ENCODE data around the gene SNTG2. TPM values are rescaled to one million over a fixed set of nuclear protein-coding genes. Genes with fewer than 3 reads are reported as not detected.

Gene SNTG2
- total and polyA plus RNA-seq, 7 experiments from 2014 or later = 0.26 to 4.9 (median 3.1) TPM; not detected in 2

GRCh38 chr2:1033069-1033468 is 82.4 kb downstream of the SNTG2 start:
- Histone ChIP-seq H3K4me1 (ENCODE audit: control insufficient read depth in 2 of 2, insufficient read depth in 2 of 2, low read length in 2 of 2) (peaks cover 0 to 6% of the 10 kb centered on the region in 2 donors), H3K27me3 (ENCODE audit: control insufficient read depth in 2 of 2, insufficient read depth in 2 of 2, low read length in 2 of 2) (no peaks in the 10 kb centered on the region), H3K27ac (ENCODE audit: low read depth, low read length) (no peak overlapping the region), H3K36me3 (ENCODE audit: control insufficient read depth in 2 of 3, insufficient read depth in 3 of 3, low read length in 3 of 3) (no peaks in the 10 kb centered on the region), H3K4me3 (ENCODE audit: low read length) (no peak overlapping the region), H3K9me3 (ENCODE audit: control insufficient read depth in 2 of 3, low read length in 3 of 3) (no peaks in the 10 kb centered on the region)
- Mint-ChIP-seq H3K9me3 (peaks cover 0 to 6% (median 0%) of the 10 kb centered on the region in 11 donors), H3K4me3 (no peak overlapping the region), H3K36me3 (no peaks in the 10 kb centered on the region), H3K4me1 (no peaks in the 10 kb centered on the region), H3K27me3 (peaks cover 0 to 13% (median 0%) of the 10 kb centered on the region in 5 donors), H3K27ac (no peak overlapping the region)
- POLR2A ChIA-PET = no interaction called here
- intact Hi-C loops (cut with micrococcal nuclease) = no loop called here
- no peak for ATAC-seq
- CTCF ChIA-PET = no interaction called here
- no peak for DNase-seq

GRCh38 chr2:1037066-1037465 is 86.4 kb downstream of the SNTG2 start:
- Mint-ChIP-seq H3K27ac (no peak overlapping the region), H3K4me1 (peaks cover 0 to 4% (median 0%) of the 10 kb centered on the region in 7 donors), H3K9me3 (peaks cover 0 to 4% (median 0%) of the 10 kb centered on the region in 11 donors), H3K27me3 (peaks cover 0 to 13% (median 0%) of the 10 kb centered on the region in 5 donors), H3K36me3 (no peaks in the 10 kb centered on the region), H3K4me3 (no peak overlapping the region)
- Histone ChIP-seq H3K4me1 (ENCODE audit: control insufficient read depth in 2 of 2, insufficient read depth in 2 of 2, low read length in 2 of 2) (peaks cover 0 to 6% of the 10 kb centered on the region in 2 donors), H3K4me3 (ENCODE audit: low read length) (no peak overlapping the region), H3K27ac (ENCODE audit: low read depth, low read length) (no peak overlapping the region), H3K9me3 (ENCODE audit: control insufficient read depth in 2 of 3, low read length in 3 of 3) (no peaks in the 10 kb centered on the region), H3K27me3 (ENCODE audit: control insufficient read depth in 2 of 2, insufficient read depth in 2 of 2, low read length in 2 of 2) (no peaks in the 10 kb centered on the region), H3K36me3 (ENCODE audit: control insufficient read depth in 2 of 3, insufficient read depth in 3 of 3, low read length in 3 of 3) (no peaks in the 10 kb centered on the region)
- no peak for DNase-seq
- POLR2A ChIA-PET = interaction anchor here (0.6 kb wide), 1 partner anchor 250 kb away, joined by 3 read pairs; no protein-coding TSS in a partner anchor
- intact Hi-C loops (cut with micrococcal nuclease) = no loop called here
- no peak for ATAC-seq
- CTCF ChIA-PET = no interaction called here

DNA sequence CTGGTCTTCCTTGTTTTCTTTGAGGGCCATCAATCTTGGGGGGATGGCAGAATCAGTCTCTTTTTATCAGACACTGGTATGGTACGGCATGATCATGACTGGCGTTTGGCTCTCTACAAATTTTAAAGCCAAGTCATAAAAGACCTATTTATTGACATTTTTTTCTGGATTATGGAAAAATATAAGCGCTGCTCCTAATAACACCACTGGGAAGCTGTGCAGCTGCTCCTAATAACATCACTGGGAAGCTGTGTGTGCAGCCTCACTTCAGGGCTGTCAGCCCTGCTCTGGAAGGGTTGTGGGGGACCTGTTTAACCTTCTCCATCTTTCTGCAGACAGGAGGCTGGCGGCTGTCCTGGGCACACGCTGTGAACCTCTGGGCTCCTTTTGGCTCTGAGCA is 88.9 kb downstream of the SNTG2 start:
- Histone ChIP-seq H3K36me3 (ENCODE audit: control insufficient read depth in 2 of 3, insufficient read depth in 3 of 3, low read length in 3 of 3) (no peaks in the 10 kb centered on the region), H3K27ac (ENCODE audit: low read depth, low read length) (no peak overlapping the region), H3K27me3 (ENCODE audit: control insufficient read depth in 2 of 2, insufficient read depth in 2 of 2, low read length in 2 of 2) (no peaks in the 10 kb centered on the region), H3K4me1 (ENCODE audit: control insufficient read depth in 2 of 2, insufficient read depth in 2 of 2, low read length in 2 of 2) (no peaks in the 10 kb centered on the region), H3K4me3 (ENCODE audit: low read length) (no peak overlapping the region), H3K9me3 (ENCODE audit: control insufficient read depth in 2 of 3, low read length in 3 of 3) (no peaks in the 10 kb centered on the region)
- intact Hi-C loops (cut with micrococcal nuclease) = no loop called here
- DNase-seq (no peak), ATAC-seq (no peak)
- Mint-ChIP-seq H3K4me1 (peaks cover 0 to 4% (median 0%) of the 10 kb centered on the region in 7 donors), H3K27me3 (peaks cover 0 to 13% (median 2%) of the 10 kb centered on the region in 5 donors), H3K36me3 (peaks cover 0 to 4% (median 0%) of the 10 kb centered on the region in 5 donors), H3K4me3 (no peak overlapping the region), H3K27ac (no peak overlapping the region), H3K9me3 (peaks cover 0 to 16% (median 4%) of the 10 kb centered on the region in 11 donors)
- ChIA-PET CTCF (no interaction called here), POLR2A (no interaction called here)

DNA sequence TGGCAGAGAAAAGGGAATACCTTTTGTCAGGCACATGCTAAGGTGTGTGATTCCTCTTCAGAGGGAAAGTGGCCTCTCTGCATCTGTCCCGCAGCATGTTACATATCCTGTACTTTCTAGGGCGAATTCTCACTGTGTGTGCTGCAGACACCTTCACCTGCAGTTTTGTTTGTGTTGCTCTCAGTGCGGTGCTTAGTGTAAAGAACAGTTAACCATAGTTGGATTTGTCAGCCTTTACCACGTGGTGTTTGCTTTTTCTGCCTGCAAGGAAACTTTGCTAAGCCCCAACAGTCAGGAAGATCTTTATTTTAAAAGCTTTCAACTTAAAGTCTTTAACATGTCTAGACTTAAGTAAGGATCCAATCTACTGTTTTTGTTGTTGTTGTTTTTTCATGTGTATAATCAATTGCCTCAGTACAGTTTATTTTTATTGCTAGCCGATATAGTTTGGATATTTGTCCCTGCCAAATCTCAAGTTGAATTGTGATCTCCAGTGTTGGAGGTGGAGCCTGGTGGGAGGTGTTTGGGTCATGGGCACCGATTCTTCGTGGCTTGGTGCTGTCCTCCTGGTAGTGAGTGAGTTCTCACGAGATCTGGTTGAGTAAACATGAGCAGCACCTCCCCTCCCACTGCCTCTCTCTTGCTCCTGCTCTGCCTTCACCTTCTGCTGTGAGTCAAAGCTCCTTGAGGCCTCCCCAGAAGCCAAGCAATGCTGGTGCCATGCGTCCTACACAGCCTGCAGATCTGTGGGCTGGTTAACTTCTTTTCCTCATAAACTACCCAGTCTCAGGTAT is 90.6 kb downstream of the SNTG2 start:
- Mint-ChIP-seq H3K4me1 (peaks cover 0 to 4% (median 0%) of the 10 kb centered on the region in 7 donors), H3K27me3 (peaks cover 0 to 13% (median 0%) of the 10 kb centered on the region in 5 donors), H3K9me3 (peaks cover 0 to 19% (median 5%) of the 10 kb centered on the region in 11 donors), H3K4me3 (no peak overlapping the region), H3K27ac (peak overlapping the region in 1 of 9 donors; percentile 32), H3K36me3 (peaks cover 0 to 4% (median 0%) of the 10 kb centered on the region in 5 donors)
- CTCF ChIA-PET = no interaction called here
- POLR2A ChIA-PET = no interaction called here
- ATAC-seq (no peak), DNase-seq (no peak)
- Histone ChIP-seq H3K27ac (ENCODE audit: low read depth, low read length) (no peak overlapping the region), H3K4me3 (ENCODE audit: low read length) (no peak overlapping the region), H3K27me3 (ENCODE audit: control insufficient read depth in 2 of 2, insufficient read depth in 2 of 2, low read length in 2 of 2) (no peaks in the 10 kb centered on the region), H3K4me1 (ENCODE audit: control insufficient read depth in 2 of 2, insufficient read depth in 2 of 2, low read length in 2 of 2) (no peaks in the 10 kb centered on the region), H3K9me3 (ENCODE audit: control insufficient read depth in 2 of 3, low read length in 3 of 3) (no peaks in the 10 kb centered on the region), H3K36me3 (ENCODE audit: control insufficient read depth in 2 of 3, insufficient read depth in 3 of 3, low read length in 3 of 3) (no peaks in the 10 kb centered on the region)
- intact Hi-C loops (cut with micrococcal nuclease) = no loop called here

- intact Hi-C loops (cut with micrococcal nuclease) = no loop called here
- DNase-seq (no peak), ATAC-seq (no peak)
- POLR2A ChIA-PET = no interaction called here
- H3K27ac Mint-ChIP-seq = no peak overlapping the region
- peaks cover 0 to 7% (median 0%) of the 10 kb centered on the region in 5 donors for H3K27me3 Mint-ChIP-seq
- peaks cover 0 to 4% (median 0%) of the 10 kb centered on the region in 5 donors for H3K36me3 Mint-ChIP-seq
- no peak overlapping the region for H3K4me3 Mint-ChIP-seq
- no peak overlapping the region for H3K4me3 ChIP-seq (ENCODE audit: low read length)
- H3K27me3 ChIP-seq (ENCODE audit: control insufficient read depth in 2 of 2, insufficient read depth in 2 of 2, low read length in 2 of 2) = no peaks in the 10 kb centered on the region
- H3K4me1 Mint-ChIP-seq = no peaks in the 10 kb centered on the region
- no peaks in the 10 kb centered on the region for H3K9me3 ChIP-seq (ENCODE audit: control insufficient read depth in 2 of 3, low read length in 3 of 3)
- CTCF ChIA-PET = interaction anchor here (0.6 kb wide), 1 partner anchor 904 kb away, joined by 4 read pairs; no protein-coding TSS in a partner anchor
- no peak overlapping the region for H3K27ac ChIP-seq (ENCODE audit: low read depth, low read length)
- H3K4me1 ChIP-seq (ENCODE audit: control insufficient read depth in 2 of 2, insufficient read depth in 2 of 2, low read length in 2 of 2) = no peaks in the 10 kb centered on the region
- no peaks in the 10 kb centered on the region for H3K36me3 ChIP-seq (ENCODE audit: control insufficient read depth in 2 of 3, insufficient read depth in 3 of 3, low read length in 3 of 3)
- H3K9me3 Mint-ChIP-seq = peaks cover 0 to 20% (median 10%) of the 10 kb centered on the region in 11 donors
These were observed 94.5 kb downstream of the SNTG2 start for GRCh38 chr2:1045109-1045508.

DNA sequence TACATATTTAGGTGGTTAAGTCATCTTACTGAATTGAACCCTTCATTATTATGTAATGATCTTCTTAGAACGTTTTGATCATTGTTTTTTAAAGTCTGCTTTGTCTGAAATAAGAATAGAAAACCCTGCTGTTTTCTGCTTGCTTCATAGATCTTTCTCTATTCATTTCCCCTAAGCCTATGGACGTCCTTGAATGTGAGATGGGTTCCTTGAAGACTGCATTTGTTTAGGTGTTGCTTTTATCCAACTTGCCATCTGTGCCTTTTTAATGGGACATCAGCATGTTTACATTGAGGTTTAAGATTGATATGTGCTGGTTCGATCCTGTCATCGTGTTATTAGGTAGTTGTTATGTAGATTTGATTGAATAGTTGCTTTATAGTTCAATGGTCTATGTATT is 95.4 kb downstream of the SNTG2 start:
- Mint-ChIP-seq H3K27me3 (peaks cover 0 to 8% (median 0%) of the 10 kb centered on the region in 5 donors), H3K27ac (no peak overlapping the region), H3K4me1 (peaks cover 0 to 2% (median 0%) of the 10 kb centered on the region in 7 donors), H3K36me3 (peaks cover 0 to 4% (median 0%) of the 10 kb centered on the region in 5 donors), H3K4me3 (no peak overlapping the region), H3K9me3 (peaks cover 0 to 20% (median 10%) of the 10 kb centered on the region in 11 donors)
- H3K36me3 ChIP-seq (ENCODE audit: control insufficient read depth in 2 of 3, insufficient read depth in 3 of 3, low read length in 3 of 3) = no peaks in the 10 kb centered on the region
- intact Hi-C loops (cut with micrococcal nuclease) = no loop called here
- H3K27ac ChIP-seq (ENCODE audit: low read depth, low read length) = no peak overlapping the region
- H3K4me1 ChIP-seq (ENCODE audit: control insufficient read depth in 2 of 2, insufficient read depth in 2 of 2, low read length in 2 of 2) = no peaks in the 10 kb centered on the region
- ChIA-PET POLR2A (no interaction called here), CTCF (no interaction called here)
- no peaks in the 10 kb centered on the region for H3K27me3 ChIP-seq (ENCODE audit: control insufficient read depth in 2 of 2, insufficient read depth in 2 of 2, low read length in 2 of 2)
- DNase-seq (no peak), ATAC-seq (no peak)
- H3K4me3 ChIP-seq (ENCODE audit: low read length) = no peak overlapping the region
- no peaks in the 10 kb centered on the region for H3K9me3 ChIP-seq (ENCODE audit: control insufficient read depth in 2 of 3, low read length in 3 of 3)

All from naive thymus-derived CD4-positive, alpha-beta T cell (primary cell).